ENCODE measurements around the gene MPV17.
A peak's percentile ranks its signal among the peaks of the same experiment; 100 is the strongest.
"Not testable (repeated sequence)": the region's sequence is repeated elsewhere in the genome, so short reads cannot be mapped to it uniquely, and the experiment has no call there.

MPV17 gene, protein sequence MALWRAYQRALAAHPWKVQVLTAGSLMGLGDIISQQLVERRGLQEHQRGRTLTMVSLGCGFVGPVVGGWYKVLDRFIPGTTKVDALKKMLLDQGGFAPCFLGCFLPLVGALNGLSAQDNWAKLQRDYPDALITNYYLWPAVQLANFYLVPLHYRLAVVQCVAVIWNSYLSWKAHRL

DNA sequence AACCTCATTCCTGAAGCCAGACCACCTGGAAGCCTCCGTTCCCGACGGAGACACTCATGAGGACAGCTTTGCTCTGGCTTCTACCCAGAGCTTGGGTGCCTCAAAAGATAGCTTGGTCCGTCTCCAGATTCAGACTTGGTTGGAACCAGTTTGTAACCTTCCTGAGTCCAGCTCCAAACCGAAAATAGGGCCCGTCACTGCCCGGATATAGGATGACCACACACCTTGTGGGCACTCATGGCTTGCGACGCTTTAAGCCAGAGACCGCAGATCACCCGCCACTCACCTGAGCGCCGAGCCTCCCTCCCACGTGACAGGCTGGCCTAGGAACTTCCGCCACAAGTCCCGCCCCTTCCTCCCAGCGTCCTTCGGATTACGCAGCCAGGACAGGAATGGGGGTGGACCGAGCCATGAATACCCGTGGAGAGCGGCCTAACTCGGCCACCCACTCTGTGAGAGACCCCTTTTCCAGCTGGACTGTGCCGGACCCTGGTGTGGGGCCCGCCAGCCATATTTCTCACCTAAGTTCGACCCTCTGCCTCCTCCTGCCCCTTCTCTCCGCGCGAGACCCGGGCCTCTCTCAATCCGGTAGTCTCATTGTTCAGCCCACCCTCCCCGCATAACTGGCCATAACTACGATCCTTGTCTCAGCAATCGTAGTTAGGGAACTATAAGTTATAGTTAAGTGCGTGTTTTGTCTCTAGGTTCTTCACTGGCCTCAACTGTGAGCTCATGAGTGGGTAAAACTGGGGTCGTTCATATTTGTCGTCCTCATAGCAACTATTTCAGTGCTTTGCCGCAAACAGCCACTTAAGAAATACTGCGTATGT is at the start of gene MPV17:
MPV17 (minus strand) TSS at position 332 of the 830 bp plus-strand sequence. CDS start 580 bp downstream, outside the sequence.
- DNase-seq = peak; percentile 88

DNA sequence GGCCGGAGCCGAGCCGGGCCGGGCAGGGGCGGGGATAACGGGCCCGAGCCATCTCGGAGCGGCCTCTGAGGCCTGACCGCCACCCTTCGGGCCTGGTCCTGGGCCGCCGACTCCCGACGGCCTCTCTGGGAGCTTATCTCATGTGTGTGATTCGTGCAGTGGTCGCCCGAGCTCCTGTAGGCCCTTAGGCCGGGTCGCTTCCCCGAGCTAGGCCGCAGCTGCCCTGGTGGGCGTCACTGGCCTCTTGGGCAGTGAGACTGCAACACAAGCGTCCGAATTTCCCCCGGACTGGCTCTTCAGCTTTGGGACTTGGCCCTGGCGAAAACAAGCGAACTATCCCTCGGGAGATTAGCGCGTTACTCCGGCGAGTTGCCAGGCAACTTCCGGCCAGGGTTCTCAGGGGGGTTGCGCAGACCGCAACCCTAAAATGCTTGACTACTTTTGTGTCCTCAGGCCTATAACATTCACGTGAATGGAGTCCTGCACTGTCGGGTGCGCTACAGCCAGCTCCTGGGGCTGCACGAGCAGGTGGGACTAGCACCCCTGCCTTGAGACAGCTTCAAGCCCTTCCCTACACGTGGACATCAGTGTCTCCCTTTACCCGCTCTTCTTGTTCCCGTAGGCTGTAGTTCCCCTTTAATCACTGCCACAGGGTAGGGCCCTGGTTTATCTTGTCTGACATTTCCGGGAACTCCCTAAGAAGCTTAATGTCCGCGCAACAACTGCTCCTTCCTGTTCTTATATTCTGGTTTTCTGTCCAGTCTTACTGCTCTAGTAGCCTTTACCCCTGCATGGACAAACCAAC is 48.1 kb upstream of the MPV17 start:
- peak; percentile 46 for DNase-seq

DNA sequence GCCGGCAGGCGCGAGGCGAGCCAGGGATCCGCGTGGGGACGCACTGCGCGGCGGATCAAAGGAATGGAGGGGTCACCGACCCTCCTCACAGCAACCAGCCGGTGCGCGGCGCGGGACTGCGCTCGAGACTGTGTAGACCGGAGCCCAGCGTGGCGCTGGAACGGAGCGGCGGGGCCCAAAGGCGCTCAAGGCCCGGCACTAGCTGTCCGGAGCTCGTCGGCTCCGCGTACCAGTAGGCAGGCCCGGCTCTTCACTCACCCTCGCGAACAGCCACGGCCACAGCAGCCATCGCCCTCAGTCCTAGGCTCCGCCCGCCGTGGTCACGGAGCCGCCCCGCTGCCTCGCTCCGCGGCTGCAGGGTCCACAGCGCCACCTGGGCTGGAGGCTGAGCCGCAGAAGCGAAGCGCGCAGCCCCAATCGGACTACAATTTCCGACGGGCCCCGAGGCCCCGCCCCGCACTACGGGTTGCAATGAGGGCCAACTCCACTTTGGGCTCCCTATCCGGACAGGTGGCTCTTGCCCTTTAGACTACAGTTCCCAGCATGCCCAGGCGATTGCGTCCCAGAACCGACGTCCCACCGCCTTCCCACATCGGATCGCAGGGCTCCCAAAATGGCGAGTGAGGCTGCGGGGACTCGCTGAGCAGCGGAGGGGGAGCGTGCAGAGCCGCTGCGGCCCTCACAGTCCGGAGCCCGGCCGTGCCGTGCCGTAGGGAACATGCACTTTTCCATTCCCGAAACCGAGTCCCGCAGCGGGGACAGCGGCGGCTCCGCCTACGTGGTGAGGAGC is 47.3 kb upstream of the MPV17 start, which contains the start of the genes EIF2B4 and SNX17:
EIF2B4 (minus strand) TSS at position 313 of the 790 bp plus-strand sequence; CDS start at position 289, 24 bp downstream.
SNX17 (plus strand) TSS at position 591 of the 790 bp plus-strand sequence; CDS start at position 719, 128 bp downstream.
- peak; percentile 99 for DNase-seq

DNA sequence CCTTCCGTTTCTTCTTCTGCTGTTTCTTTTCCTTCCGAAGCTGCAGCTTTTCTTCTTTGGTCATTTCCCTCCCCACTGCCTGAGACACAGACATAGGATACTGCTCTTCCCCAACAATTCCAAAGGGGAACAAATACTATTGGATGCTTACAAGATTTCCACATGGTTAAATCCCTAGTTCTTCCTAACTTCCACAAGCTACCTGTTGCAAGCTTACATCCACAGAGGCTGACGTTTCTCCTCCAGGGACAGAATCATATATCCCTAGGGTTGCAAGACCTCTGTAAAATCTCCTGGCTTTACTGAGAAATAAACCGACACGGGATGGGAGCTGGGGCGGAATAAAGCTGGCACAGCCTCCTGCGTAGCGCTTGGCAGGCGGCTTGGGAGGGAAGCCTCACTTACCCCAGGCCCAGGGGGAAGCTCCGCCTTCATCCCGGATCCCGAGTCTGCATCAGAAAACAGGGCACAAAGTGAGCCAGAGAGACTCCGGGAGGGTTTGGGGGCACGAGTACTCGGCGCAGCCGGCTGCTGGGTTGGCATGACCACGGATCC is 46.7 kb upstream of the MPV17 start:
- peak; percentile 40 for DNase-seq

DNA sequence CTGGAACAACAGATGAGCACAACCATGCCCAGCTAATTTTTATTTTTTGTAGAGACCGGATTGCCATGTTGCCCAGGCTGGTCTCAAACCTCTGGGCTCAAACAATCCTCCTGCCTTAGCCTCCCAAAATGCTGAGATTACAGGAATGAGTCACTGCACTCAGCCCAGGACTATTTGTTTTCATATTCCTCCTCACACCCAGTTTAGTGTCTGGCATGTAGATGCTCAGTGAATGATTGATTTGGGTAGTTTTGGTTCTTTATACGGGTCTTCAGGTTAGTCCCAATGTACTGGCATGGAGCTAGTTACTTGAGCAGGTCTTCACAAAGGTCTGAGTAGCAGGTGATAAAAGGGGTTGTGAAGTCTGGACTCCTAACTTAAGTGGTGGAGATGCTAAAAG is 41.0 kb upstream of the MPV17 start:
- DNase-seq = no peak

DNA sequence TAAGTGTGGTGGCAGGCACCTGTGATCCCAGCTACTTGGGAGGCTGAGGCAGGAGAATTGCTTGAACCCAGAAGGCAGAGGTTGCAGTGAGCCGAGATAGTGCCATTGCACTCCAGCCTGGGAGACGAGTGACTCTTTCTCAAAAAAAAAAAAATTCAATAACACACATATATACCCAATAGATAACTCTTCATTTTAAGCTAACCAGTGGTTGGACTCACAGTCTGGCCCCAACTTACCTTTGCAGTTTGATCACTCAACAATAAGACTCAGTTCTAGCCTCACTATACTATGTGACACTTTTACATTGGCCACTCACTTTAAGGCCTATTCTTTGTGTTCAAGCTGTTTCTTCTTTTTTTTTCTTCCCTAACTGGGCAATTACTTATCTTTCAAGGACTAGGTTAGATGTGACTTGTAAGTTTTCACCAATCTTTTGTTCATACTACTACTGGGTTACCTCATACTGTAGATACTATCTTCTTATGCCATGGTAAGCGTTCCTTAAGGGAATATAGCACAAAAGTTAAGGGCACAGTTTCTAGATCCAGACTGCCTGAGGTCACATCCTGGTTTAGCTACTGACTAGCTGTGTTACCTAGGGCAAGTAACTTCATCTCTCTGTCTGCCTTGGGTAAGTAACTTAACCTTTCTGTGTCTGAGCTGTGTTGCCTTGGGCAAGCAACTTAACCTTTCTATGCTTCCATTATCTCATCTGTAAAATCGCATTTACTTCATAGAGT is 40.0 kb upstream of the MPV17 start:
- DNase-seq = no peak

DNA sequence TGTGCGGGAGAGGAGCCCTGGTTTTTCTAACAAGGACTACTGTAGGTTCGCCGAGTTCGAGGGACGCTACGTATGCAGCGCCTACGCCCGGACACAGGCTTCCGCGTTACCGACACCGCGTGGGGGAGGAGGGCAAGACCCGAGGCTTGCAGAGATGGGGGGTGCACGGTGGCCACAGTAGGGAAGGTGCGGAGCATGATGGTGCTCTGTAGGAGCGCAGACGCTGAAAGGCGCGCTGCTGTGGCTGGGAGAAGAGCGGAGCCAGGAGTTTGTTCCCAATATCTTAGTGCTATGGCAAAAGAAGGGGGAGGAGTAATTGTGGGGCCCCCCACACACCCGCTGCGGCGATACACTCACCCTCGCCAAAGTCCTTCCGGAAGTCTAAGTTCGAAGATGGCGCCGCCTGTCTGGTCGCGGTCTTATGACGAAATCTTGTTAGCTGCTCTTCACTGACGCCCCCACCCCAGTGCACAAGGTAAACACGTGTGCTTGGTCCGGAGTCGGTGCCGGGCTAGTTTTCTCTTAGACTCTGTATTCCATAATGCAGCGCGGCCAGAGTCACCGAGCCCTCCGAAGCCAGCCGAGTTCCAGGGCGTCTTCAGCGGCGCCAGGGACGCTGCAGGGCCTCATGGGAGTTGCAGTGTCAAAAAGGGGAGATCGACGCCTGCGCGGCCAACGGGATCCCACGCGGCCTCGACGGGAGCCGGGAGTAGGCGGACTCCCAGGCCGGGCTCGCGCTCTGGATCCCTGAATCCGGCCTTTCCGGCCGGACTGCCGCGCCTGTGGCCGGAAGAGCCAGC is 33.7 kb upstream of the MPV17 start, which contains the start of gene GTF3C2:
GTF3C2 (minus strand) TSS at position 383 of the 800 bp plus-strand sequence. CDS start 13,210 bp downstream, outside the sequence.
- peak; percentile 98 for DNase-seq

DNA sequence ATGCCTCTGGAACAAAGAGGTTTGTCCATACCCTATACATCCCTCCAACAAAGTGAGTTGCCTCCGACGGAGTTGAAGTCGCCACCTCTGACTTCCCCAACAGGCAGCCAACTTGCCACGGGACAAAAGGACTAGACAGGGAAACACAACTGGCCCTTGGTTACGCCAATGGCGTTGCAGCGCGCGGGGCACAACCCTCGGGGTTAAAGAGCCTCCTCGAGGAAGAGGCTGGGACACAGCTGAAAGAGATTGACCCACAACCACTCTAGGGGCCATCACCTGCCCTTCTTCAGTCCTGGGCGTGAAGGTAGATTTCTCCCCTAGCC is 33.1 kb upstream of the MPV17 start:
- DNase-seq = peak; percentile 31

DNA sequence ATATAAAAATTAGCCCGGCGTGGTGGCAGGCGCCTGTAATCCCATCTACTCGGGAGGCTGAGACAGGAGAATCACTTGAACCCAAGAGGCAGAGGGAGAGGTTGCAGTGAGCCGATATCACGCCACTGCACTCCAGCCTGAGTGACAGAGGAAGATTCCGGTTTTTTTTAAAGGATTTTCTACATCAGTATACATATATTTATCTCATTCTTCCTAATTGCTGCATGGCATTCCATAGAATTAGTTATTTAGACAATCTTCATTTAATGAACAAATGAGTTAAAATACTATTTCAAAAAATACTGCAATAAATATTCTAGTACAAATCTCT is 31.7 kb upstream of the MPV17 start:
- no peak for DNase-seq

DNA sequence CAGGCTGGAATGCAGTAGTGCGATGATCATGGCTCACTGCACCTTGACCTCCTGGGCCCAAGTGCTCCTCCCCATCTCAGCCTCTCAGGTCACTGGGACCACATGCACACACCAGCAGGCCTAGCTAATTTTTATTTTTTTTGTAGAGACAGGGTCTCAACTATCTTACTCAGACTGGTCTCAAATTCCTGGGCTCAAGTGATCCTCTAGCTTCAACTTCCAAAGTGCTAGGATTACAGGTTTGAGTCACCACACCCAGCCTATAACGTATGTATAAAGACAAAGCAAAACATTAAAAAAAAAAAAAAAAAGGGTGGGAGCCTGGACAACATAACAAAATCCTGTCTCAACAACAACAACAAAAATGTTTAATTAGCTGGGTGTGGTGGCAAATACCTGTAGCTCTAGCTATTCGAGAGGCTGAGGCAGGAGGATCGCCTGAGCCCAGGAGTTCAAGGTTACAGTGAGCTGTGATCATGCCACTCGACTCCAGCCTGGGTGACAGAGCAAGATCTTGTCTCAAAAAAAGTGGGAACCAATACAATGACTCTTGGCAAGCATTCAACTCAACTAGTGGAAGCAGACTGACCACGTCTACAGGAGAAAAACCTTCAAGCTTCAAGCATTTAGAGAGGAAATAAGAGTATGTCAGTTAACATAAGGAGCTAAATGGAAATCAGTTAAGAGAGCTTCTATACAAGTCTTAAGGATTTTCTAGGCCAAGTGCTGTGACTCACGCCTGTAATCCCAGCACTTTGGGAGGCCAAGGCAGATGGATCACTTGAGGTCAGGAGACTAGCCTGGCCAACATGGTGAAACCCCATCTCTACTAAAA is 31.1 kb upstream of the MPV17 start:
- DNase-seq = peak; percentile 14

DNA sequence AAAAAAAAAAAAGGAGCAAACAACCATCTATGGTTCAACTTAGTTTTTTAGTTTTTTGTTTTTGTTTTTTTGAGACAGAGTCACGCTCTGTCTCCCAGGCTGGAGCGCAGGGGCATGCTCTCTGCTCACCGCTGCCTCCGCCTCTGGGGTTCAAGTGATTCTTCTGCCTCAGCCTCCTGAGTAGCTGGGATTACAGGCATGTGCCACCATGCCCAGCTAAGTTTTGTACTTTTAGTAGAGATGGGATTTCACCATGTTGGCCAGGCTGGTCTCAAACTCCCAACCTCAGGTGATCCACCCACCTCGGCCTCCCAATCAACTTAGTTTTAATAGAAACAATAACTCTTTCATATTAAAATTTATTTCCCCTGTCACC is 30.5 kb upstream of the MPV17 start:
- DNase-seq = not testable (repeated sequence)

DNA sequence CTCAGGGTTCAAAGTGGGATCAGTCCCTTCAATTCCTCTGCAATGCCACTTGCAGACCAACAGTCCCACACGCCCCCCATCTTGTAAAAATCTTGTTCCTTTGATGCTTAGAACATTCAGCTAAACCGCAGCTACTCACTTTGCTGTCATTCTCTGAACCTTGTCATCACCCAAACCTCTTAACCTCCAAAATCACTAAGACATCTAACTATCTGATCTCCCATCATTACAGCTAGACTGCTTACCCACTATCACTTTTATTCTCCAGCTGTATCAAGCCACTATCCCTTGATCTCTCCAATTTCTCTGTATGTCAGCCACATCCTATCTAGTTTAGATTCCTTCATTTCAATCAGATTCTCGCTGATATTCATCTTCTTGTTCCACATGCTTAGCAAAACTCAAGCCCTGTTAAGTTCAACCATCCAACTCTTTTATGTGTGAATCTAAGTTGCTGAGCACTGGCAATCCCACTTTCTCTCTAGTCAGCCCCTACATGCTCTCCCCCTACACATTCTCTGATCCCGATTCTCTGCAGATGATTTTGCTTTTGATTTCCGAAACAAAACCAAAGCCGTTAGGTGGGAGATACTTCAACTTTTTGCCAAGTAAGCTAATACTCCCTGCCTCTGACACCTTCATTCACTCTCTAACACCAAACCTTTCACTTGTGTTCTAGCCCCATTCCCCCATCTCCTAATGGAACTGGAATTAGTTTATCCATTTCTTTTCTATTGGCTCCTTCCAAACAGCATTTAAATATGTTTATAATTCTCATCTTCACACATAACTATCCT is 29.1 kb upstream of the MPV17 start:
- DNase-seq = no peak

DNA sequence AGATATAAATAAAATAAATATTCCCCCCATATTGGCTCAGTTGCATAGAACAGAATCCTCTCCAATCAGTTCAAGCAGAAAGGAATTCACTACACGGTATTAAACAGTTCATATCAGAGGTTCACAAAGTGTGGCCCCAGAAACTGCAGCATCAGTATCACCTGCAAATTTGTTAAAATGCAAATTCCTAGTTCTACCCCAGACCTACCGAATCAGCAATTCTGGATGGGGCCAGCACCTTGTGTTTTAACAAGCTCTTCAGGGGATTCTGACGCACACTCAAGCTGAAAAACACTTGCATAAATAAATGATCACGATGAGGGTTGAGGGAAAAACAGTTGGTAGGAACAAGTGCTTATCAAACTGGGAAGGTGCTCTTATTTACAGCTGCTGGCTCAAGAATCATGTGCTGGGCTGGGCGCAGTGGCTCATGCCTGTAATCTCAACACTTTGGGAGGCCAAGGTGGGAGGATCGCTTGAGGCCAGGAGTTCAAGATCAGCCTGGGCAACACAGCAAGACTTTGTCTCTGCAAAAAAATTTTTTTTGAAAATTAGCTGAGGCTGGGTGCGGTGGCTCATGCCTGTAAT is 27.3 kb upstream of the MPV17 start:
- no peak for DNase-seq

DNA sequence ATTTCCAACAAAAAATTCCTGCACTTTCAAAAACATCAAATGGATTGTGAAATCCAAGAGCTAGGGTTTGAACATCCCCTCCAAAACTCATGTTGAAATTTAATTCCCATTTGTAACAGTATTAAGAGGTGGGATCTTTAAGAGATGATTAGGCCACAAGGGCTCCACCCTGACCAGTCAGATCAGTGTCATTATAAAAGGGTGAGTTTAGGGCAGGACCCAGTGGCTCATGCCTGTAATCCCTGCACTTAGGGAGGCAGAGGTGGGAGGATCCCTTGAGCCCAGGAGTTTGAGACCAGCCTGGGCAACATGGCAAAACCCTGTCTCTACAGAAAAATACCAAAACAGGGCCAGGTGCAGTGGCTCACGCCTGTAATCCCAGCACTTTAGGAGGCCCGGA is 24.7 kb upstream of the MPV17 start:
- DNase-seq = no peak

DNA sequence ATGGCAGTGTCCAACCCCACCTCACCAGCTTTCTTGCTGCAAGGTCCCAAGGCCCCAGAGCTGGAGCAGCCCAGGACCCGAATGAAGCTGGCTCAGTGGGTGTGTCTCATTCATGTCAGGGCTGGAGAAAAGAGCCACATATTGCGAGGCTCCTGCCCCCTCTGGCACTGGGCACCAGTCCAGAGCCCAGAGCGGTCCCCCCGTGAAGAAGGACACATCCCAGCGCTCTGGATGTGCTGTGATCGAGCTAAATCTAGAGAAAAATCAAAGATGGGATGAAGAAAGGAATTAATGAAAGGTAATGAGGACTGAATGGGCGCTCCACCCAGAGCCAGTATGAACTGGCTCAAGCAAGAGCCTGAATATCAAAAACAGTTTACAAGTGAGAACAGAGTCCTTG is 13.3 kb upstream of the MPV17 start:
- no peak for DNase-seq

DNA sequence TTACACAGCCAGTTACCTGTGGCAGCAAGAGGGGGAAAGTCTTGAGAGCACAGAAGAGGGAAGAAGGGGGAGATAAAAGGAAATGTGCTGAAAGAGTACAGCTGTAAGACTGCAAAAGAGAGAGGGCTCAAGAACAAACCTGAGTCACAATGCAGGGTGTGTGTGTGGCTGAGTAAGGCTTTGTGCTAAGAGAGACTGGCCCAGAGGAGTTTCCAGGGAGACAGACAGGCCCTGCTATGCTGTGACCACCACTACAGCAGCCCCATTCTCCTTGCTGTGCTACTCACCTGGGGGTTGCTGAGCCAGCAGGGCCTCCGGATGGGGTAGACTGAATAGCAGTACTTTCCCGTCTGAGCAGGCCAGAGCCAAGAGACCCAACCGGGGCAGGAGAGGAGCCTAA is 12.4 kb upstream of the MPV17 start:
- no peak for DNase-seq

DNA sequence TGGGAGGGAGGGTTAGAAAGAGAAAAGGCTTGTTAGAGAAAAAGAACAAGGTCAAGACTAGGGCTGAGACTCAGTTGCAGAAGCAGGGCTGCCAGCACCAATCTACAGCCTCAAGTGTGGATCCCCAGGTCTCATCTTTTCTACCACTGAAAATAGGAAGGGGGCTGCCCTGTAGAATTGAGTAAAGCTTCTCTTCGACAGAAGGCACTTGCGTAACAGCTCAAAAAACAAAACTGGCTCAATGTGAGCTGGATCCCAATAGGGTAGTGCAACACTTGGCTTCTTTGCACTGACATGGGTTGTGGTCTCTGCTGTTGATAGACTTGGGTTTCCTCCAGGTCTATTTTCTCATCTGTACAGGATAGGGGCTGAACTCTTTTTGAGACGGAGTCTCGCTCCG is 1.8 kb upstream of the MPV17 start:
- no peak for DNase-seq

DNA sequence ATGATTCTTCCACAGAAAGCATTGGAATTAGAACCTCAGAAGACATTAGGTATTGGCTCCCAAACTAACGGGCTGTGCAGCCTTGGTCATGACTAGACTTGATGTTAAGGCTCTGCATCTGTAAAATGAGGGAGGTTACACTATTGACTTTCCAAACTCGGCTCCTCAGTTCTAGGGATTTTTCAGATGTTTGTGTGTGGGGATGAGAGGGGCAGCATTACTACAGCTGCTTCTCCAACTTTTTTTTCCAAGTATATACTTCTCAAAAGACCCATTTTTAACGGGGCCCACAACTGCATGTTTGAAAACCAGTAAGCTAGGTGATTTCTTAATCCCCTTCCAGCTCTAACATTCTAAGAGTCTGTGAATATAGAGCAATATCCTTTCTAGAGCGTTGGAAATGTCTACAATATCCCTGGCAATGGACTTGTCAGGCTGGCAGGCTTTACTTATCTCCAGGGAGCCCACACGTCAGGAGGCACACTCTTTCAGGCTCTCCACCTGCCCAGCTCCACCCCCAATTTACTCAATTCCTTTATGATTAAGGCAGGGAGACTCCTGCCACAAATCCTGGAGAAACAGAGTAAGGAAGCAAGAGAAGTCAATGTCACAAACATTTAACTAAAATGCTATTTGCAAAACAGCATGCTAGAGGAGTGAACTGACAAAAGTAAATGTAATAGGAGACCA is 844 bp upstream of the MPV17 start:
- DNase-seq = no peak

All from fibroblast of upper back skin (primary cell).